Stimulated activated CD8-positive, alpha-beta memory T cell treated with anti-CD3 and anti-CD28 coated beads, Interleukin-2, amount 100 ng/mL, for 1 hour (primary cell): Measurements from ENCODE around the gene LBX2.
A peak's percentile ranks its signal among the peaks of the same experiment; 100 is the strongest.

Experiments used
- DNase-seq, 2 donors: peaks; one replicate each; pipeline ENCODE4 v3.0.0-alpha.2; 2020; ENCODE audit warnings: low read depth in 2 of 2

LBX2 gene

GRCh38 chr2:74499267-74499939 is at the start of gene LBX2:
TSS of gene LBX2 (minus strand) at chr2:74499603. CDS start at chr2:74499537, 66 bp downstream.
- DNase-seq: no peak

- DNase-seq: no peak
Observed at GRCh38 chr2:74548285-74548899, 49.0 kb upstream of the LBX2 start.

GRCh38 chr2:74546004-74546403 is 46.6 kb upstream of the LBX2 start:
- no peak for DNase-seq

DNA sequence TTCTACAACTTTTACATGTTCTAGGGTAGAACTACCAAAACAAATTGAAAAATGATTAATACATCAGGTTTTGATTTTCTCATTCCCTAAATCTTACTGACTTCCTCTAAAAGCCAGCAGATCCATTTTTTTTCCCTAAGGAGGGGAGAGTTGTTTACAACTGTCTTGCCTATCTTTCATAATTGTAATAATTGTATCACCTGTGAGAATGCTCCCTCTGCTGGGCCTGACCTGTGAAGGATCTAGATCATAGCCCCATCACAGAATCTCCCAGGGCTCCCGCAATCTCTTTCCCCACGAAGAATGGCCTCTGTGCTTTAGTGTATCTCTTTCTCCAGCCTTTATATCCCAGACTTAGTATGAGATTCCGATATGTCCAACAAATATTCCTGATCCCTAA is 45.2 kb upstream of the LBX2 start:
- no peak for DNase-seq

DNA sequence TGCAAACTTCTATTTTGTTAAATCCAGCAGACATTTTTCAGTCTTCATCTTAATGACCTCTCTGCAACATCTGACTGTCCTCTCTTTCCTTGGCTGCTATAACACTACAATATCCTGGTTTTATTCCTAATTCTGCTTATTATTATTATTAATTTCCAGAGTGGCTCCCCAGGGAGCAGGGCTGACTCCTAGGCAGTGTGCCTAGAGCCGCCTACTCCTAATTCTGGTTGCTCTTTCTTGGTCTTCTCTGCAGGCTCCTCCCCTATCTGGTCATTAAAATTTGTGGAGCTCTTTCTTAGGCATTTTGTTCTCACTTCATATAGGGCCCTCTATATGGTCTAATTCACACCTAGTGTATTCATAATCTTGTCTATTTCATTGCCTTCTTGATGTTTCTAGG is 43.6 kb upstream of the LBX2 start:
- no peak for DNase-seq

GRCh38 chr2:74540291-74540690 is 40.9 kb upstream of the LBX2 start:
- no peak for DNase-seq

DNA sequence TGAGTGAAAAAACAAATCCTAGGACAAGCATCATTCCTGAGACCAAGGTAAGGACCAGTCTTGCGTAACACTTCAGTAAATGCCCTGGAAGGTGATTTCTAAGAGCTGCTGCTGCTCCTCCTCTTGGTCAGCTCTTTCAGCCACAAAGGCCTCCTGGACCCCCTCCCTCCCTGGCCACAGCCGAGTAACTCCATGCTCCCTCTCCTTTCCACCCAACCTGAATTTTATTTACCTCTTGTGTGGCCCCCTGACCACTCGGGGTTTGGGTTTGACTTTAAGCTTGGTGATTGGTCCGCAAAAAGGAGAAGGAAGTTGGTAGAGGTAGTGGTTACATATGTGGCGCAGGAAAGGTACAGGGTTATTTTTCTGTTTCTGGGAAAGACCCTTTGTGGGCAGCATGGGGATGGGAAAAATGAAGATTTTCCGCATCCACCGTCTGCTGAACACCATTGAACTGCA is 39.5 kb upstream of the LBX2 start:
- DNase-seq: no peak

- DNase-seq: no peak
Observed at GRCh38 chr2:74537140-74537539, 37.7 kb upstream of the LBX2 start.

GRCh38 chr2:74536166-74536950 is 37.0 kb upstream of the LBX2 start:
- no peak for DNase-seq

DNA sequence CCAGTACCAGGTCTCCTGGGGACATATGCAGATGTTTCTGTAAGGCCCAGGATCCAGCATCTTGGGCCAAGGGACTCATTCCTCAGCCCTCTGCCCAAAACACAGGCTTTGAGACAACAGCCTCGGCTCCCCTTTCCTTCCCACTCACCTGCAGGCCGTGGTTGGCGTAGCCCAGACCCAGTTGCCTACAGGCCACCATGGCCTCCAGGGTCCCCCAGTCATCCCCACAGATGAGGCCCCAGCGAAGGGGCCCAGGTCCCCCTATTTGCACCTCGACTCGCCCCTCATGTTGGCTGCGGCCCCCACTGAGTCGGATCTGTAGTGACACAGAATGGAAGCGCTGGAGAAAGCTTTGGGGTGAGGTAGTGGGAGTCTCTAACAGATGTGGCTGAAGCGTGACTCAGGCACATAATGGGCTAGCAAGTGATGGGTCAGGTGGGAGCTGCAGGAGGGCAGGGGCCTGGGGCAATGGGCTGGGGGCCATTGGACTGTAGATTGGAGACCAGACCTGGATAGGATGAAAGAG is 36.1 kb upstream of the LBX2 start:
- no peak for DNase-seq

DNA sequence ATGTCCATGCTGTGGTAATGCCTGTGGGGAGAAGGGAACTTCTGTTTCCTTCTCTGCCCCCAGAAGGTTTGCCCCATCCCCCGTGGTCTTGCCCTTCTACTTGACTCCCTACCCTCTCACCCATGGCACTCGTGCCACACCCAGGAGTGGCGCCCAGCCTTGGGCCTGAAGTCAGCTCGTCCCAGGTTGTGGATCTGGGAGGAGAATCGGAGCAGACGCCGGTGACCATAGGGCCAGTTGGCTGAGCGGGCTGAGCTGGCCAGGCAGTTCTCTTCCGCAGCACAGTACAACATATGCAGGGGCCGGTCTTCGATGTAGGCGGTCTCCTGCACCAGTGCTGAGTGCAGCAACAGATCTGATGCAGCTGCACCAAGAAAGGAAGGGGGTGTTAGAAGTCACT is 35.0 kb upstream of the LBX2 start:
- no peak for DNase-seq

GRCh38 chr2:74533464-74533863 is 34.1 kb upstream of the LBX2 start:
- DNase-seq: no peak

- no peak for DNase-seq
Observed at GRCh38 chr2:74532222-74532621, 32.8 kb upstream of the LBX2 start.

- no peak for DNase-seq
Observed at GRCh38 chr2:74531666-74532065, 32.3 kb upstream of the LBX2 start.

- no peak for DNase-seq
Observed at GRCh38 chr2:74530239-74531187, 31.1 kb upstream of the LBX2 start.

DNA sequence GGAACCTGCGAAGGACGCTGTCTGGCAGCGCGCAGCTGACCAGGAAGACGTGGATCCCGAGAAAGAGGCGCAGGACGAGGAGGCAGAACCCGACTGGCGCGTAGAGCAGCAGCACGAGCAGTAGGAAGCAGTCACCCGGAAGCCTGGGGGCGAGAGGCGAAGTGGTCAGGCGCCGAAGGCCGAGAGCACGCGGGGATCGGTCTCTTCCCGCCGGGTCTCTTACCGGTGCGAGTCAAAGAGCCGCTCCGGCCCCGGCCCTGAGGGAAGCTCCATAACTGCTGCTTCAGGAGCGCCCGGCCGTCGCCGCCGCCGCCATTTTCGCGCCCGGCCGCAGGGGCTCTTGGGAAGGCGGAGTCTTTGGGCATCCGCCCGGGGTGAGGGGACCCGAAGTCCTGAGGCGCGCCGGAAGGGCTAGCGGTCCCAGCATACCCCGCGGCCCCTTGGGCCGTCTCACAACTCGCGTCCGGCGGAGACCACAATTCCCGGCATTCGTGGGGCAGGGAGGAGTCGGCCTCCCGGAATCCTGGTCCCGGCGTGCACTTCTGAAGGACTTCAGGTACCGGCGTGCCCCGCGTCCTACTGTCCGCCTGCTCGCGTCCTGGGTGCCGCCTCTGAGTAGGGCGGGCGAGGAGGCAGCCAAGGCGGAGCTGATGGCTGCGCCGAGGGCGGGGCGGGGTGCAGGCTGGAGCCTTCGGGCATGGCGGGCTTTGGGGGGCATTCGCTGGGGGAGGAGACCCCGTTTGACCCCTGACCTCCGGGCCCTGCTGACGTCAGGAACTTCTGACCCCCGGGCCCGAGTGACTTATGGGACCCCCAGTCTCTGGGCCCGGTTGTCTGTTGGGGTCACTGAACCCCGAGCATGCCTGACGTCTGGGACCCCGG is 30.2 kb upstream of the LBX2 start, which contains the start of the genes AUP1 and HTRA2:
Gene AUP1 (minus strand): TSS at position 350 of the 882 bp plus-strand sequence. CDS start 77 bp downstream, at position 273.
Gene HTRA2 (plus strand): TSS at position 577 of the 882 bp plus-strand sequence. CDS start 74 bp downstream, at position 651.
- DNase-seq: peak; percentile 64 to 74

GRCh38 chr2:74528600-74529356 is 29.4 kb upstream of the LBX2 start:
- no peak for DNase-seq

GRCh38 chr2:74527741-74528140 is 28.3 kb upstream of the LBX2 start:
- no peak for DNase-seq

DNA sequence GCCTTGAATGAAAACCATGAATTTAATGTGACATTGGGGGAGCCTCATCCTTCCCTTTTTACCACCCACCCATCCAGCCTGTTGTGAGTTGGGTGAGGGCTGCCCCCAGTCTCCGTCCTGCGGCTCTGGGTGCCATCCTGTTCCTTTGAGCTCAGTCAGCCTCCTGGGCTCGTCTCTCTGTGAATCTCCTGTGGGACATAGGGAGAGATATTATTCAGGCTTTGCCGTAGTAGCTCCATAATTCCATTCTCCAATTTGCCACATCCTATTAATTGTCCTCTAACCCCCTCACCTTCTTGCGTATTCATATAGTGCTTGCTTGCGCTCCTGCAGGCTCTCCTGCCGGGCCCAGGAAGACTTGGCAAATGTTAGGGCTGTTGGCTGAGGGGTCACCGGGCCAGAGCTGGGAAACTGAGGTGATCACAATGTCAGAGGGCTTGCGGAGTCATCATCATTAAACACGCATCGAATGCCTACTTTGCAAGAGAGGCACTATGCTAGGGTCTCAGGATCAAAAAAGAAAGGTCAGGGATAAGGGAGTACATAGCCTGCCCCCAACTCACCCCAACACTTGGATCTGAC is 27.3 kb upstream of the LBX2 start:
- DNase-seq: no peak
